ENCODE results near the gene GPR45. TPM values are rescaled to one million over a fixed set of nuclear protein-coding genes. Genes with fewer than 3 reads are reported as not detected.

Gene GPR45
- total and polyA plus RNA-seq, 2 donors (not counting 3 experiments of a cell fraction or from before 2014, with no cell fraction given): not detected

DNA sequence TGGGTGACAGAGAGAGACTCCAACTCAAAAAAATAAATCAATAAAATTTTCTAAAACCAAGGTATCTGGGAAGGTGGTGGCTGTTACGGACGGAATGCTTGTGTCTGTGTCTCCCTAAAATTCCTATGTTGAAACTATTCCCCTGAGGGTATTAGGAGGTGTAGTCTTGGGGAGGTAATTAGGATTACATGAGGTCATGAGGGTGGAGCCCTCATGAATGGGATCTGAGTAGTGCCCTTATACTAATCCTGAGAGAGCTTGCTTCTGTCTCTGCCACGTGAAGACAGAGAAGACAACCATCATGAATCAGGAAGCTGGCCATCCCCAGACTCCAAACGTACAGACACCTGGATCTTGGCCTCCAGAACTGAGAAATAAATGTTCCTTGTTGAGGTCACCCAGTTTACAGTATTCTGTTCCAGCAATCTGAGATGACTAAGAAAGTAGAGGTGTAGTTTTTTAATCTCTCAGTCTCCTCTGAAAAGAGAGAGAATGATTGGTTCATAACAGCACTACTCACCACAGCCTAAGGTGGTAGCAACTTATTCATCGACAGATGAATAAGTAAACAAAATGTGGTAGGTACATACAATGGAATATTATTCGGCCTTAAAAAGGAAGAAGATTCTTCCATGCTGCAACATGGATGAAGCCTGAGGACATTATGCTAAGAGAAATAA lies 49.6 kb downstream of the GPR45 start:
- Histone ChIP-seq H3K27ac (ENCODE audit: insufficient read depth, low read depth, low read length) (no peak overlapping the region), H3K36me3 (ENCODE audit: control insufficient read depth in 2 of 2, extremely low read depth in 1 of 2, insufficient read depth in 2 of 2, low read length in 2 of 2) (peaks cover 11% of the 10 kb centered on the region in 2 experiments), H3K9ac (replicated peaks; ENCODE audit: extremely low read depth, insufficient read depth, low read length) (no peak overlapping the region), H3K27me3 (ENCODE audit: control insufficient read depth in 2 of 2, insufficient read depth in 2 of 2, low read length in 2 of 2) (no peaks in the 10 kb centered on the region), H4K20me1 (replicated peaks; ENCODE audit: control insufficient read depth, extremely low read depth, insufficient read depth, low read length) (no peaks in the 10 kb centered on the region), H3K9me1 (replicated peaks; ENCODE audit: control insufficient read depth, extremely low read depth, insufficient read depth, low read length) (no peaks in the 10 kb centered on the region), H2AFZ (ENCODE audit: low read depth, low read length) (no peak overlapping the region), H3K4me1 (ENCODE audit: control insufficient read depth, extremely low read depth, insufficient read depth, low read length) (no peaks in the 10 kb centered on the region), H3K4me2 (ENCODE audit: insufficient read depth, low read length) (no peak overlapping the region), H3K9me3 (replicated peaks; ENCODE audit: control insufficient read depth, insufficient read depth, low read length) (no peaks in the 10 kb centered on the region), H3K4me3 (replicated peaks in 1 of 3; ENCODE audit: insufficient read depth in 1 of 3, low read depth in 1 of 3, low read length in 3 of 3) (no peak overlapping the region), H3K79me2 (ENCODE audit: control insufficient read depth, insufficient read depth, low read length) (peaks cover 3% of the 10 kb centered on the region)
- POLR2A ChIA-PET: no interaction called here
- TF ChIP-seq FOS (IDR thresholded peaks at IDR 0.05; ENCODE audit: borderline replicate concordance, insufficient read depth, low read length) (no peak), JUN (IDR thresholded peaks at IDR 0.05; ENCODE audit: borderline replicate concordance, insufficient read depth, insufficient read length, low read depth) (no peak), EZH2 (IDR thresholded peaks at IDR 0.05; ENCODE audit: borderline replicate concordance, low read depth, low read length, severe bottlenecking) (no peak), POLR2AphosphoS5 (IDR thresholded peaks at IDR 0.05; ENCODE audit: insufficient read depth, low read depth, low read length) (no peak), GATA2 (IDR thresholded peaks at IDR 0.05; ENCODE audit: insufficient read depth, insufficient read length, low read depth, low read length) (no peak), MYC (IDR thresholded peaks at IDR 0.05; ENCODE audit: low read depth, low read length) (no peak)
- TF ChIP-seq, protein P1, sequence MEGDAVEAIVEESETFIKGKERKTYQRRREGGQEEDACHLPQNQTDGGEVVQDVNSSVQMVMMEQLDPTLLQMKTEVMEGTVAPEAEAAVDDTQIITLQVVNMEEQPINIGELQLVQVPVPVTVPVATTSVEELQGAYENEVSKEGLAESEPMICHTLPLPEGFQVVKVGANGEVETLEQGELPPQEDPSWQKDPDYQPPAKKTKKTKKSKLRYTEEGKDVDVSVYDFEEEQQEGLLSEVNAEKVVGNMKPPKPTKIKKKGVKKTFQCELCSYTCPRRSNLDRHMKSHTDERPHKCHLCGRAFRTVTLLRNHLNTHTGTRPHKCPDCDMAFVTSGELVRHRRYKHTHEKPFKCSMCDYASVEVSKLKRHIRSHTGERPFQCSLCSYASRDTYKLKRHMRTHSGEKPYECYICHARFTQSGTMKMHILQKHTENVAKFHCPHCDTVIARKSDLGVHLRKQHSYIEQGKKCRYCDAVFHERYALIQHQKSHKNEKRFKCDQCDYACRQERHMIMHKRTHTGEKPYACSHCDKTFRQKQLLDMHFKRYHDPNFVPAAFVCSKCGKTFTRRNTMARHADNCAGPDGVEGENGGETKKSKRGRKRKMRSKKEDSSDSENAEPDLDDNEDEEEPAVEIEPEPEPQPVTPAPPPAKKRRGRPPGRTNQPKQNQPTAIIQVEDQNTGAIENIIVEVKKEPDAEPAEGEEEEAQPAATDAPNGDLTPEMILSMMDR (IDR thresholded peaks at IDR 0.05; ENCODE audit: extremely low read depth in 1 of 2, insufficient read depth in 1 of 2, low read depth in 1 of 2, low read length in 2 of 2): no peak
- TF ChIP-seq, protein P2, sequence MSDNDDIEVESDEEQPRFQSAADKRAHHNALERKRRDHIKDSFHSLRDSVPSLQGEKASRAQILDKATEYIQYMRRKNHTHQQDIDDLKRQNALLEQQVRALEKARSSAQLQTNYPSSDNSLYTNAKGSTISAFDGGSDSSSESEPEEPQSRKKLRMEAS (IDR thresholded peaks at IDR 0.05; ENCODE audit: insufficient read depth, insufficient read length): no peak
- FAIRE-seq (no peak), DNase-seq (ENCODE audit: low read depth, low spot score) (no peak)
- no TSS peak for BruUV-seq (replicated peaks)
- intact Hi-C loops (cut with micrococcal nuclease): no loop called here
- dilution Hi-C loops (cut with MboI; ENCODE audit: extremely low pct_ligation_motif_present, low sequenced_read_pairs): no loop called here
- CTCF ChIA-PET: no interaction called here

Measured in endothelial cell of umbilical vein (primary cell).